ENCODE results near the gene SIX2.

The SIX2 gene

DNA sequence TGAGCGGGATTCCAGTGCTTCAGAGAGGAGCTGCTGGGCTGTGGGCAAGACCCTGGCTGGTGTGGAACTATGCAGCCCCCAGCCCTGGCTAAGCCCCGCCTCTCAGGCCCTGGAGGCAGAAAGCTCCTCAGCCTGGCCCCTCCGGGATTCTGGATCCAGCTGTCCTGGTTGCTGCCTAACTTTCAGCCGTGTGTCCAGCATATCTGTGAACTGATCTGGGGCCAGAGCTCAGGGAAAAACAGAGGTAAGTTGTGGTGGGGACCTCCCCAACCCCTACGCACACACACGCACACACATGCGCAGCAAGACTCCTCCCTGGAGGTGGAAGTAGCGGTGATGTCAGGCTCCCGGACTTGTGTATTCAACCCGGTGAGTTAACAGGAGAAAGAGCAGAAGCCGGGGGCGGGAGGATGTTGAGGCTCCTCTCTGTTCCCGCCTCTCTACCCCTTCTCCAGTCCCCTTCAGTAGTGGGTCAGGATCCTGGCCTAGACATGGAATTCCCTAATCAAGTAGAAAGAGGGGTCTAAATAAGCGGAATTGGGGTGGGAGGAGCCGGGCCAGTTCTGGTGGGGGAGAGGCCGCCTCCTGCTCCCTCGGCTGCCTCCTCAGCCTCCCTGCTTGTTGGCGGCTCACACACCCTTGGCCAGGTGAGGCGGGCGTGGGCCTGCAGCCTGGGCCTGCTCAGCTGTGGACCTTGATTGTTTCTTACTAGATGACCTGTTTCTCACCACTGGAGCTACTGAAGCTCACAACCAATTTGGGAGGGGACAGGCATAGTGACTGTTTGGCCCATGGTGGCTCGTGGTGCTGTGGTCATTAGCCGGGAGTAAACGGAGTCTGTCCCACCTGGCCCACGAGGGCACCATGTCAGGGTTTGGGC lies 33.4 kb downstream of the SIX2 start:
- peaks cover 56% of the 10 kb centered on the region for H3K27me3 ChIP-seq
- H3K4me3 ChIP-seq (ENCODE audit: low read depth in 1 of 2, low read length in 1 of 2): no peak overlapping the region
- no peaks in the 10 kb centered on the region for H3K9me3 ChIP-seq
- no peaks in the 10 kb centered on the region for H3K4me1 ChIP-seq (ENCODE audit: control insufficient read depth in 1 of 2, insufficient read depth in 1 of 2, low read depth in 1 of 2, low read length in 1 of 2)
- no peaks in the 10 kb centered on the region for H3K36me3 ChIP-seq
- no peak overlapping the region for H3K27ac ChIP-seq
- TF ChIP-seq, protein P1, sequence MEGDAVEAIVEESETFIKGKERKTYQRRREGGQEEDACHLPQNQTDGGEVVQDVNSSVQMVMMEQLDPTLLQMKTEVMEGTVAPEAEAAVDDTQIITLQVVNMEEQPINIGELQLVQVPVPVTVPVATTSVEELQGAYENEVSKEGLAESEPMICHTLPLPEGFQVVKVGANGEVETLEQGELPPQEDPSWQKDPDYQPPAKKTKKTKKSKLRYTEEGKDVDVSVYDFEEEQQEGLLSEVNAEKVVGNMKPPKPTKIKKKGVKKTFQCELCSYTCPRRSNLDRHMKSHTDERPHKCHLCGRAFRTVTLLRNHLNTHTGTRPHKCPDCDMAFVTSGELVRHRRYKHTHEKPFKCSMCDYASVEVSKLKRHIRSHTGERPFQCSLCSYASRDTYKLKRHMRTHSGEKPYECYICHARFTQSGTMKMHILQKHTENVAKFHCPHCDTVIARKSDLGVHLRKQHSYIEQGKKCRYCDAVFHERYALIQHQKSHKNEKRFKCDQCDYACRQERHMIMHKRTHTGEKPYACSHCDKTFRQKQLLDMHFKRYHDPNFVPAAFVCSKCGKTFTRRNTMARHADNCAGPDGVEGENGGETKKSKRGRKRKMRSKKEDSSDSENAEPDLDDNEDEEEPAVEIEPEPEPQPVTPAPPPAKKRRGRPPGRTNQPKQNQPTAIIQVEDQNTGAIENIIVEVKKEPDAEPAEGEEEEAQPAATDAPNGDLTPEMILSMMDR (IDR thresholded peaks at IDR 0.05): no peak

DNA sequence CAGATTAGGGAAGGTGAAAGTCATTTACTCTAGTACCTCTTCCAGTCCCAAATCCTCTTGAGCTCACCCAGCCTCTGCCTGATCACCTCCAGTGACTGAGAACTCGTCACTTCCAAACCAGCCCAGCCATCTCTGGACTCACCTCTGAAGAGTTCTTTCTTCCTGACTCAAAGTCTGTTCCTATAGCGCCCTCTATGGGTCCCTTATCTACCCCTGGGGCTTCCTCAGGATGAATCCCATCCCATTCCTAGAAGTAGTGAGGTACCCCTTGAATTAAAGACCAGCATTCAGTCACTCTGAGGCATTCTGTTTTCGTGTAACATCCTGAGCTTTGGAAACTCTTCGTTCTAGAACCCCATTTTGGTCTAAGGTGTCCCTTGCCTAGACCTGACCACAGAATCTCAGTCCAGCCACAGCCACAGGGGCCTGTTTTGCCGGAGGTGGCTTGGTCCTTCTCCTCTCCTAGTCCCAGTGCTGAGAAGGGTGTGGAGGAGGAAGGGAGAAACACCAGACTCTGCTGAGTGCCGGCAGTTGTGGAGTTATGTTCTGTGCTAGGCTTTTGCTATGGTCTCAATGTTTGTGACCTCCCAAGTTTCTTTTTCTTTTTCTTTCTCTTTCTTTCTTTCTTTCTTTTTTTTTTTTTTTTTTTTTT lies 35.1 kb downstream of the SIX2 start:
- TF ChIP-seq, protein P1 (IDR thresholded peaks at IDR 0.05): no peak
- Histone ChIP-seq H3K36me3 (no peaks in the 10 kb centered on the region), H3K4me3 (ENCODE audit: low read depth in 1 of 2, low read length in 1 of 2) (no peak overlapping the region), H3K9me3 (no peaks in the 10 kb centered on the region), H3K27ac (no peak overlapping the region), H3K27me3 (peaks cover 51% of the 10 kb centered on the region), H3K4me1 (ENCODE audit: control insufficient read depth in 1 of 2, insufficient read depth in 1 of 2, low read depth in 1 of 2, low read length in 1 of 2) (no peaks in the 10 kb centered on the region)

DNA sequence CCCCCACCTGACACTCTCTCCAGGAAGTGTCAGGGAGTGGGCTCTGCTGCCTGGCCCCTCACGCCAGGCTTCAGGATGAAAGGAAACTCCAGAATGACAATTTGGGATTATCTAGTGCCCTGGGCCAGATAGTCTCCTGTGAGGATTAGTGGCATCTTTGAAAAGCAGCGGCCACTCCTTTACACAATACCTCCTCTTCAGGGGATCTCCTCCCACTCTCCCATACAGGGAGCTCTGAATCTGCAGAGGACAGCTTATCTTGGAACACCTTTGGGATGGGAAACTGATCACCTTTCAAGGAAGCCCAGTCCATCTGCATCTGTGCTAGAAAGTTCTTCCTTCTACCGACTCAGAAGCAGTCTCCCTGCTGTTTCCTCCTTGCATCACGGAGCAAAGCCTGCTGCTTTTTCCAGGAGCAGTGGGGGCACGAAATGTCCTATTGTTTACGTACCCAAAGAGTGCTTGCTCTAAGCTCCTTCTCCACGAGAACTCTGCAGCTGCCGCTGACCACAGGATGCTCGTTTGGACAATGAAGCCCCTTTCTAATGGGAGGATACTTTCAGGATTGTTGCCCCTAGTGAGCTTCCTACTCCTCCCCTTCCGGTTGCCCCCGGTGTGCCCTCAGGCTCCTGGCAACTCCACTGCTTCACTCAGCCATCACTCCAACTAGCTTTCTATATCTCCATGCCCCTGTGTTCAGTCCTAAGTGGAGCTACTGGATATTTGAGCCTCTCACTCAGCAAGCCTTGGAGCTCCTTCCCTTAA lies 36.3 kb downstream of the SIX2 start:
- H3K36me3 ChIP-seq: no peaks in the 10 kb centered on the region
- TF ChIP-seq, protein P1 (IDR thresholded peaks at IDR 0.05): no peak
- peaks cover 43% of the 10 kb centered on the region for H3K27me3 ChIP-seq
- H3K27ac ChIP-seq: no peak overlapping the region
- H3K4me1 ChIP-seq (ENCODE audit: control insufficient read depth in 1 of 2, insufficient read depth in 1 of 2, low read depth in 1 of 2, low read length in 1 of 2): no peaks in the 10 kb centered on the region
- no peaks in the 10 kb centered on the region for H3K9me3 ChIP-seq
- H3K4me3 ChIP-seq (ENCODE audit: low read depth in 1 of 2, low read length in 1 of 2): no peak overlapping the region

DNA sequence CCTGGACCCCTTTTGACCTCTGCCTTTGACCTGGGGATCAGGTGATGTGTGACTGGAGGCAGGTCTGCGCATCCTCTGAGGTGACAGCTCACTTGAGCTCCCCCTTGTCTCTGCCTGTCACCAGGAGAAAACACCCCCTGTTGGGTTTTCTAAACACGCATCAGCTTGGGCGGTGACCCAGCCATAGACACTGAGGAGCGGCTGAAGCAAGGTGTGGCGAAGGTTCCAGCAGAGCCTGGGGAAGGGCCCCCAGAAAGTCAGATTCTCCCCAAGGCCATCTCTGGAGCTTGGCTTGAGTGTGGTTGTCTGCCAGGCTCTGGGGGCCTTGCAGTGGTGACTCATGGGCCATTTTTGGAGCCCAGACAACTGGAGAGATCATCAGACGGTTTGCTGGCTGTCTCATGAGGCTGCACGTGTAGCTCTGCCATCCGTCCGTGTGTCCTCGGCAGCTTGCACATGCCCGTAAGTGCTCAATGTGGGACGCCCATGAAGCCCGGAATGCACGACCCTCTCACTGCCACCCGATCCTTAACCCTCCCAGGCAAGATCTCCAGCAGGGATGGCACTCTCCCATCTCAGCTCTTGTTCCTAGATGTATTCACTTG lies 38.3 kb downstream of the SIX2 start:
- TF ChIP-seq, protein P1 (IDR thresholded peaks at IDR 0.05): no peak
- peaks cover 46% of the 10 kb centered on the region for H3K27me3 ChIP-seq
- H3K4me3 ChIP-seq (ENCODE audit: low read depth in 1 of 2, low read length in 1 of 2): no peak overlapping the region
- no peak overlapping the region for H3K27ac ChIP-seq
- H3K4me1 ChIP-seq (ENCODE audit: control insufficient read depth in 1 of 2, insufficient read depth in 1 of 2, low read depth in 1 of 2, low read length in 1 of 2): no peaks in the 10 kb centered on the region
- no peaks in the 10 kb centered on the region for H3K9me3 ChIP-seq
- no peaks in the 10 kb centered on the region for H3K36me3 ChIP-seq

DNA sequence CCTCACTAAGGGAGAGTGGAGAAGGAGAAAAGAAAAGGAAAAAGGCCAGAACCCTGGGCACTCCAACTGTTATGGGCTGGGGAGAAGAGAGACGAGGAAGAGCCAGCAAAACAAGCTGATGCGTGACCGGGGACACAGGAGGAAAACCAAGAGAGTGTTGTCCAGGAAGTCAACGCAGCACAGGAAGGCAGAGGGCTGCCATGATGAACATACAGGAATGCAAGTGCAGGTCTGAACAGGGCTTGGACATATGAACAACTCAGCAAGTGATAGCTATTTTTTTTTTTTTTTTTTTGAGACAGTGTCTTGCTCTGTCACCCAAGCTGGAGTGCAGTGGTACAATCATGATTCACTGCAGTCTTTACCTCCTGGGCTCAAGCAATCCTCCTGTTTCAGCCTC lies 39.3 kb downstream of the SIX2 start:
- H3K36me3 ChIP-seq: no peaks in the 10 kb centered on the region
- no peak overlapping the region for H3K4me3 ChIP-seq (ENCODE audit: low read depth in 1 of 2, low read length in 1 of 2)
- H3K4me1 ChIP-seq (ENCODE audit: control insufficient read depth in 1 of 2, insufficient read depth in 1 of 2, low read depth in 1 of 2, low read length in 1 of 2): no peaks in the 10 kb centered on the region
- H3K27ac ChIP-seq: no peak overlapping the region
- TF ChIP-seq, protein P1 (IDR thresholded peaks at IDR 0.05): no peak
- H3K27me3 ChIP-seq: peaks cover 51% of the 10 kb centered on the region
- H3K9me3 ChIP-seq: no peaks in the 10 kb centered on the region
